HG03039 (cell line): Measurements from ENCODE around the gene ASPSCR1.

Experiments
- ATAC-seq: cut with Tn5 transposase; IDR thresholded peaks from one replicate; pipeline ENCODE4 v1.9.1; 2021; ENCODE audit warnings: mild to moderate bottlenecking, moderate library complexity; ENCODE audit not compliant: unreplicated experiment

ASPSCR1 gene

GRCh38 chr17:81960130-81960958, 17.1 kb upstream of the ASPSCR1 start:
- no peak for ATAC-seq

- no peak for ATAC-seq
Measured at GRCh38 chr17:81961087-81961511, 16.3 kb upstream of the ASPSCR1 start, which contains the start of gene NOTUM. NOTUM (minus strand) TSS chr17:81961187; CDS start chr17:81960909, 278 bp downstream.

GRCh38 chr17:81961521-81962498, 15.6 kb upstream of the ASPSCR1 start:
- no peak for ATAC-seq

GRCh38 chr17:81962499-81963441, 14.7 kb upstream of the ASPSCR1 start:
- ATAC-seq = no peak

GRCh38 chr17:81964081-81964849, 13.2 kb upstream of the ASPSCR1 start:
- no peak for ATAC-seq

GRCh38 chr17:81966343-81967243, 10.8 kb upstream of the ASPSCR1 start:
- ATAC-seq = no peak

- ATAC-seq = no peak
Measured at GRCh38 chr17:81967244-81967532, 10.2 kb upstream of the ASPSCR1 start.

GRCh38 chr17:81967533-81968395, 9.7 kb upstream of the ASPSCR1 start:
- no peak for ATAC-seq

GRCh38 chr17:81968396-81968745, 9.1 kb upstream of the ASPSCR1 start:
- ATAC-seq = no peak

GRCh38 chr17:81968850-81969812, 8.3 kb upstream of the ASPSCR1 start:
- ATAC-seq = no peak

GRCh38 chr17:81973432-81973831, 4.0 kb upstream of the ASPSCR1 start:
- no peak for ATAC-seq

- ATAC-seq = no peak
Measured at GRCh38 chr17:81976332-81977210, 858 bp upstream of the ASPSCR1 start.

GRCh38 chr17:81978524-81979298, 1.3 kb downstream of the ASPSCR1 start:
- no peak for ATAC-seq

- ATAC-seq = no peak
Measured at GRCh38 chr17:81980122-81980521, 2.7 kb downstream of the ASPSCR1 start.

GRCh38 chr17:81980707-81981343, 3.4 kb downstream of the ASPSCR1 start:
- no peak for ATAC-seq
